Panc1 (cell line): ENCODE results near the gene SHB. TPM values are rescaled to one million over a fixed set of nuclear protein-coding genes. Genes with fewer than 3 reads are reported as not detected.
A peak's percentile ranks its signal among the peaks of the same experiment; 100 is the strongest.

Experiments
- ATAC-seq: fragments of 200-7000 bp; cut with Tn5 transposase; 2 replicates; pipeline ENCODE4 v1.9.1; 2020; ENCODE audit warnings: mild to moderate bottlenecking, moderate library complexity
- BruUV-seq: library from RNA; stranded (reverse); fragments of 400-500 nt; replicated peaks from 2 replicates; lab custom pipeline; 2021; lab: Mats Ljungman, UMichigan
- CTCF ChIA-PET: fragments of 300-600 bp; sonication (Branson Sonifier 250); formaldehyde crosslinking; loops from one replicate; lab custom pipeline; 2022; ENCODE audit warnings: antibody characterized with exemption; lab: Charles Lee
- POLR2A ChIA-PET: fragments of 300-600 bp; sonication (Branson Sonifier 250); formaldehyde crosslinking; loops from one replicate; lab custom pipeline; 2022; ENCODE audit warnings: antibody characterized with exemption; lab: Charles Lee
- DNase-seq: peaks from one replicate; pipeline ENCODE4 v3.0.0-alpha.2; 2010; ENCODE audit warnings: low read depth, low spot score
- H3K27ac ChIP-seq: 2 replicates; pipeline ENCODE4 v1.5.1; 2011; ENCODE audit warnings: mild to moderate bottlenecking, low read length, inconsistent platforms
- H3K27me3 ChIP-seq: fragments of 200-500 bp; sonication (Bioruptor generic); 2 replicates; pipeline ENCODE4 v1.6.0; 2014; ENCODE audit warnings: low read length, inconsistent platforms; ENCODE audit not compliant: control insufficient read depth, insufficient read depth
- H3K36me3 ChIP-seq: fragments of 200-500 bp; sonication (Bioruptor generic); 2 replicates; pipeline ENCODE4 v1.5.1; 2014; ENCODE audit warnings: inconsistent platforms, mild to moderate bottlenecking, low read length, moderate library complexity; ENCODE audit not compliant: control insufficient read depth, insufficient read depth
- H3K4me1 ChIP-seq: 2 replicates; pipeline ENCODE4 v1.5.1; 2011; ENCODE audit warnings: inconsistent platforms, mild to moderate bottlenecking, low read length, moderate library complexity; ENCODE audit not compliant: control insufficient read depth, insufficient read depth
- H3K4me3 ChIP-seq, 2 experiments: 2 replicates each; pipeline ENCODE4 v1.5.1; 2011 to 2012; ENCODE audit warnings: low read depth in 2 of 2, low read length in 2 of 2, mild to moderate bottlenecking in 2 of 2, inconsistent platforms in 1 of 2, moderate library complexity in 1 of 2
- H3K9me3 ChIP-seq: fragments of 200-500 bp; sonication (Bioruptor generic); 2 replicates; pipeline ENCODE4 v1.5.1; 2014; ENCODE audit warnings: low read depth, mild to moderate bottlenecking, inconsistent platforms, low read length, moderate library complexity; ENCODE audit not compliant: control insufficient read depth, insufficient read depth
- CTCF ChIP-seq: fragments of 450-650 bp; IDR thresholded peaks from 2 replicates; pipeline ENCODE4 v1.5.1; 2017; ENCODE audit warnings: mild to moderate bottlenecking
- POLR2AphosphoS5 ChIP-seq: IDR thresholded peaks from 2 replicates; pipeline ENCODE4 v1.6.1; 2012; ENCODE audit warnings: mild to moderate bottlenecking, low read depth, low read length, moderate library complexity
- SIN3A ChIP-seq: IDR thresholded peaks from 2 replicates; pipeline ENCODE4 v1.6.1; 2012; ENCODE audit warnings: low read depth, mild to moderate bottlenecking, low read length, moderate library complexity, borderline replicate concordance; ENCODE audit not compliant: insufficient read depth
- TCF7L2 ChIP-seq: IDR thresholded peaks from 2 replicates; pipeline ENCODE4 v1.6.1; 2011; ENCODE audit warnings: mild to moderate bottlenecking, low read depth, low read length, inconsistent platforms
- in situ Hi-C: cut with HindIII; loops from 2 replicates; pipeline ENCODE4 v1.10.0; 2016; ENCODE audit warnings: low sequenced_read_pairs, low pct_unique_long_range_greater_than_20kb
- intact Hi-C: fragments of 100-400 bp; cut with micrococcal nuclease; formaldehyde crosslinking; loops from one replicate; pipeline ENCODE4 v1.10.0; 2022; ENCODE audit not compliant: unreplicated experiment
- total RNA-seq: library from RNA; stranded (reverse); gene quantifications from one replicate; pipeline ENCODE4 v1.2.1, GENCODE V29; 2021; ENCODE audit not compliant: unreplicated experiment
- TF ChIP-seq, protein P1 (sequence below), 2 experiments: IDR thresholded peaks; 2 replicates each; pipeline ENCODE4 v1.6.1; 2011 to 2012; ENCODE audit warnings: low read depth in 2 of 2, control low read depth in 1 of 2, low read length in 1 of 2, mild to moderate bottlenecking in 1 of 2, moderate library complexity in 1 of 2; ENCODE audit not compliant: insufficient read depth in 1 of 2

The SHB gene
- total RNA-seq, 1 experiment from 2014 or later, result 59.9 TPM

DNA sequence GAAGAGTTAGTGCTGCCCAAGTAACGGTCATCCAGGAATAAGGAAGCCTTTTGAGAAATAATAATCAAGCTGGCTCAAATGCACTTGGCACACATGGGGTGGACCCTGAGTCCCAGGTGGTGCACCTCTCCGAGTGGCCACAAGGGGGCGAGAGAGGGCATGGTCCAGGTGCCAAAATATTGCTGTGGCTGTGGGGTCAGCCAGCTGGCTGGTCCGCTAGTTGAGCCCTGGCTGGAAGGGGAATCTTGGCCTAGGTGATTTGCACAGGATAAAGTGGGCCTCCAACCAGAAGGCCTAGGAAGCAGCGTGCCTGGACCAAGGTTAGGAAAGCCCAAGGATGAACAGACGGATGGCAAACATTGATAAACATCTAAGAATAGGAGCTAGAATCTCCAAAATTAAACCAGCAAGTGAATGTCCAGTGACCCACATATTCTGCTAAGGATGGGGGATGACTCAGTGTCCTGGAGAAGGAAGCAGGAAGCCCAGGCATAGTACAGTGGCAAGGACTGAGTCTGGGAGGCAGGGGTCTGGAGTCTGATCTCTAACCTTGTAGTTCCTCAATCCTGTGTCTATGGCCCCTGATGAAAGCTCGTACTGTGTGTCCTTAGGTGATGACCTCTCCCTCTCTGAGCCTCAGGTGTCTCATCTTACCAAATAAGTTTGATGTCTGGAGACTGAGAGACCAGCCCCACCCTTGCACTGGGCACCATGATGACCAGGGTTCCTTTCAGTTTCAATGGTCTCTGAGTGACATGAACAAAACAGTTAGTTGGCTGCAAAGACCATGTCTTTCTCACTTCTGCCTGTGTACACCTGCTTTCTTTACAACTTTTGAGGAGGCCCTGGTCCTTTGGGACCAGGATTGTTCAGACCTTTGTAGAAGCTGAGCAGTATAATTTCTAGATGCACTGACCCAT lies 19.2 kb upstream of the SHB start:
- Histone ChIP-seq H3K36me3 (no peaks in the 10 kb centered on the region), H3K27me3 (no peaks in the 10 kb centered on the region), H3K4me3 (no peak overlapping the region), H3K4me1 (no peaks in the 10 kb centered on the region), H3K27ac (no peak overlapping the region), H3K9me3 (no peaks in the 10 kb centered on the region)
- BruUV-seq, result no TSS peak
- ATAC-seq, result peak; percentile 82
- peak; percentile 35 for DNase-seq
- TF ChIP-seq POLR2AphosphoS5, result no peak
- TF ChIP-seq TCF7L2, result no peak
- peak; percentile 92 for TF ChIP-seq CTCF
- intact Hi-C loops (no loop called here), in situ Hi-C loops (no loop called here)
- ChIA-PET POLR2A (no interaction called here), CTCF (no interaction called here)

DNA sequence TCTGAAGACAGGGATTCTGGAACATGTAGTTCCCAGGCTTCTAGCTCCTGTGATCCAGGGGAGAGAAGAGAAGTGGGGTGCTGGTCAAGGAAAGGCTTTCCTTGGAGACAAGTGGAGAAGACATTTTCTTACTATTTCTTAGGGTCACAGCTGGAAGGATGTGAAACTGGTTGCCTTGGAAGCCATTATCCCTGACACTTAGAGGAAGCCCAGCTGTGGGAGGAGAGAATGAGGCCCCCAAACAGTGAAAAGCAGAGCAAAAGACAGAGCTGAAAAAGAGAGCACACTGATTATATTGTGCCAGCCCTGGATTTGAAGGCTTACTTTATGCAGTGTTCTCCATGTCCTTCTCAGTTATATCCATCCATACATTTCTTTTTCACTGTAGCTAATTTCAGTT lies 17.5 kb upstream of the SHB start:
- ChIA-PET CTCF (no interaction called here), POLR2A (no interaction called here)
- no TSS peak for BruUV-seq
- Histone ChIP-seq H3K4me1 (no peaks in the 10 kb centered on the region), H3K36me3 (no peaks in the 10 kb centered on the region), H3K4me3 (no peak overlapping the region), H3K9me3 (no peaks in the 10 kb centered on the region), H3K27ac (no peak overlapping the region), H3K27me3 (no peaks in the 10 kb centered on the region)
- intact Hi-C loops (no loop called here), in situ Hi-C loops (no loop called here)
- DNase-seq (no peak), ATAC-seq (no peak)
- TF ChIP-seq CTCF (no peak), SIN3A (no peak), TCF7L2 (no peak), POLR2AphosphoS5 (no peak)
- TF ChIP-seq, protein P1, sequence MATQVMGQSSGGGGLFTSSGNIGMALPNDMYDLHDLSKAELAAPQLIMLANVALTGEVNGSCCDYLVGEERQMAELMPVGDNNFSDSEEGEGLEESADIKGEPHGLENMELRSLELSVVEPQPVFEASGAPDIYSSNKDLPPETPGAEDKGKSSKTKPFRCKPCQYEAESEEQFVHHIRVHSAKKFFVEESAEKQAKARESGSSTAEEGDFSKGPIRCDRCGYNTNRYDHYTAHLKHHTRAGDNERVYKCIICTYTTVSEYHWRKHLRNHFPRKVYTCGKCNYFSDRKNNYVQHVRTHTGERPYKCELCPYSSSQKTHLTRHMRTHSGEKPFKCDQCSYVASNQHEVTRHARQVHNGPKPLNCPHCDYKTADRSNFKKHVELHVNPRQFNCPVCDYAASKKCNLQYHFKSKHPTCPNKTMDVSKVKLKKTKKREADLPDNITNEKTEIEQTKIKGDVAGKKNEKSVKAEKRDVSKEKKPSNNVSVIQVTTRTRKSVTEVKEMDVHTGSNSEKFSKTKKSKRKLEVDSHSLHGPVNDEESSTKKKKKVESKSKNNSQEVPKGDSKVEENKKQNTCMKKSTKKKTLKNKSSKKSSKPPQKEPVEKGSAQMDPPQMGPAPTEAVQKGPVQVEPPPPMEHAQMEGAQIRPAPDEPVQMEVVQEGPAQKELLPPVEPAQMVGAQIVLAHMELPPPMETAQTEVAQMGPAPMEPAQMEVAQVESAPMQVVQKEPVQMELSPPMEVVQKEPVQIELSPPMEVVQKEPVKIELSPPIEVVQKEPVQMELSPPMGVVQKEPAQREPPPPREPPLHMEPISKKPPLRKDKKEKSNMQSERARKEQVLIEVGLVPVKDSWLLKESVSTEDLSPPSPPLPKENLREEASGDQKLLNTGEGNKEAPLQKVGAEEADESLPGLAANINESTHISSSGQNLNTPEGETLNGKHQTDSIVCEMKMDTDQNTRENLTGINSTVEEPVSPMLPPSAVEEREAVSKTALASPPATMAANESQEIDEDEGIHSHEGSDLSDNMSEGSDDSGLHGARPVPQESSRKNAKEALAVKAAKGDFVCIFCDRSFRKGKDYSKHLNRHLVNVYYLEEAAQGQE (IDR thresholded peaks at IDR 0.05; ENCODE audit: insufficient read depth in 1 of 2, low read depth in 2 of 2, low read length in 1 of 2), result no peak
